Astrocyte (in vitro differentiated cells and primary cell): ENCODE data around the gene PACSIN1.

Experiments used
- EZH2 ChIP-seq: IDR thresholded peaks from 2 replicates; pipeline ENCODE4 v1.6.1; 2012; ENCODE audit warnings: mild to moderate bottlenecking, low read length, inconsistent platforms; ENCODE audit not compliant: insufficient read depth
- TF ChIP-seq, protein P1 (sequence below): IDR thresholded peaks from 2 replicates; pipeline ENCODE4 v1.5.1; 2011; ENCODE audit warnings: low read depth, mild to moderate bottlenecking, inconsistent platforms, low read length, moderate library complexity; ENCODE audit not compliant: insufficient read depth

GRCh38 chr6:34462010-34462409 is 3.9 kb upstream of the PACSIN1 start:
- TF ChIP-seq, protein P1, sequence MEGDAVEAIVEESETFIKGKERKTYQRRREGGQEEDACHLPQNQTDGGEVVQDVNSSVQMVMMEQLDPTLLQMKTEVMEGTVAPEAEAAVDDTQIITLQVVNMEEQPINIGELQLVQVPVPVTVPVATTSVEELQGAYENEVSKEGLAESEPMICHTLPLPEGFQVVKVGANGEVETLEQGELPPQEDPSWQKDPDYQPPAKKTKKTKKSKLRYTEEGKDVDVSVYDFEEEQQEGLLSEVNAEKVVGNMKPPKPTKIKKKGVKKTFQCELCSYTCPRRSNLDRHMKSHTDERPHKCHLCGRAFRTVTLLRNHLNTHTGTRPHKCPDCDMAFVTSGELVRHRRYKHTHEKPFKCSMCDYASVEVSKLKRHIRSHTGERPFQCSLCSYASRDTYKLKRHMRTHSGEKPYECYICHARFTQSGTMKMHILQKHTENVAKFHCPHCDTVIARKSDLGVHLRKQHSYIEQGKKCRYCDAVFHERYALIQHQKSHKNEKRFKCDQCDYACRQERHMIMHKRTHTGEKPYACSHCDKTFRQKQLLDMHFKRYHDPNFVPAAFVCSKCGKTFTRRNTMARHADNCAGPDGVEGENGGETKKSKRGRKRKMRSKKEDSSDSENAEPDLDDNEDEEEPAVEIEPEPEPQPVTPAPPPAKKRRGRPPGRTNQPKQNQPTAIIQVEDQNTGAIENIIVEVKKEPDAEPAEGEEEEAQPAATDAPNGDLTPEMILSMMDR = no peak
- no peak for TF ChIP-seq EZH2
